HCT116 (cell line): ENCODE results near the gene HAUS8. TPM values are rescaled to one million over a fixed set of nuclear protein-coding genes. Genes with fewer than 3 reads are reported as not detected.
A peak's percentile ranks its signal among the peaks of the same experiment; 100 is the strongest.
"Not testable (repeated sequence)": the region's sequence is repeated elsewhere in the genome, so short reads cannot be mapped to it uniquely, and the experiment has no call there.

Experiments
- ATAC-seq: fragments of 200-7000 bp; cut with Tn5 transposase; 2 replicates; pipeline ENCODE4 v1.9.1; 2020; ENCODE audit warnings: mild to moderate bottlenecking, moderate library complexity
- BruUV-seq: library from RNA; stranded (reverse); fragments of 400-500 nt; replicated peaks from 2 replicates; lab custom pipeline; 2021; lab: Mats Ljungman, UMichigan
- CTCF ChIA-PET: fragments of 300-600 bp; sonication (Branson Sonifier 250); formaldehyde crosslinking; loops from one replicate; lab custom pipeline; 2021; ENCODE audit warnings: antibody characterized with exemption; lab: Charles Lee
- POLR2A ChIA-PET: fragments of 300-600, 350-600 bp; sonication (Branson Sonifier 250); formaldehyde crosslinking; loops from one replicate; lab custom pipeline; 2021; ENCODE audit warnings: antibody characterized with exemption; lab: Charles Lee
- RAD21 ChIA-PET, 2 experiments: fragments of 300-600 bp; sonication (Branson Sonifier 250); formaldehyde crosslinking; loops; one replicate each; lab custom pipeline; 2023; ENCODE audit warnings: low total read pairs in 2 of 2; ENCODE audit not compliant: uncharacterized antibody in 2 of 2, unreplicated experiment in 2 of 2, low non-redundant PET in 1 of 2; lab: Charles Lee
- DNase-seq: peaks from one replicate; pipeline ENCODE4 v3.0.0-alpha.2; 2010; ENCODE audit warnings: low read depth, low spot score
- H2AFZ ChIP-seq: fragments of 200-600 bp; shearing (Covaris generic), sonication (generic); 2 replicates; pipeline ENCODE4 v1.6.1; 2017; ENCODE audit warnings: low read depth, mixed run types, mixed read lengths, antibody characterized with exemption, low read length; ENCODE audit not compliant: poor library complexity, severe bottlenecking
- H3K27ac ChIP-seq: 2 replicates; pipeline ENCODE4 v1.5.1; 2012; ENCODE audit warnings: low read depth, low read length
- H3K27me3 ChIP-seq: fragments of 200-600 bp; sonication (generic); 2 replicates; pipeline ENCODE4 v1.6.1; 2016; ENCODE audit warnings: mixed run types, low read length, mixed read lengths; ENCODE audit not compliant: insufficient read depth
- H3K36me3 ChIP-seq, 2 experiments: fragments of 200-500 bp in 1 of 2; fragments of 200-600 bp in 1 of 2; sonication (Bioruptor generic) in 1 of 2; sonication (generic) in 1 of 2; 2 replicates each; pipeline versions ENCODE4 v1.5.1 to v1.6.1; 2014 to 2016; ENCODE audit warnings: low read length in 2 of 2, inconsistent platforms in 1 of 2, mixed read lengths in 1 of 2, mixed run types in 1 of 2; ENCODE audit not compliant: insufficient read depth in 2 of 2, control insufficient read depth in 1 of 2
- H3K4me1 ChIP-seq, 2 experiments: fragments of 200-600 bp in 1 of 2; sonication (generic) in 1 of 2; 2 replicates each; pipeline versions ENCODE4 v1.5.1 to v1.6.1; 2012 to 2017; ENCODE audit warnings: low read length in 2 of 2, inconsistent platforms in 1 of 2, mild to moderate bottlenecking in 1 of 2, mixed read lengths in 1 of 2, mixed run types in 1 of 2, moderate library complexity in 1 of 2; ENCODE audit not compliant: insufficient read depth in 2 of 2, control insufficient read depth in 1 of 2
- H3K4me2 ChIP-seq: fragments of 200-600 bp; sonication (generic); 2 replicates; pipeline ENCODE4 v1.6.1; 2017; ENCODE audit warnings: mixed run types, low read length, mixed read lengths
- H3K4me3 ChIP-seq, 2 experiments: fragments of 200-600 bp in 1 of 2; sonication (generic) in 1 of 2; replicated peaks in 1 of 2; 2 replicates each; pipeline ENCODE4 v1.5.1; 2011 to 2016; ENCODE audit warnings: low read length in 2 of 2, control low read depth in 1 of 2, low read depth in 1 of 2, mild to moderate bottlenecking in 1 of 2, mixed read lengths in 1 of 2, mixed run types in 1 of 2
- H3K79me2 ChIP-seq: fragments of 200-600 bp; sonication (generic); 2 replicates; pipeline ENCODE4 v1.6.1; 2017; ENCODE audit warnings: mild to moderate bottlenecking, mixed run types, low read length, moderate library complexity, mixed read lengths; ENCODE audit not compliant: insufficient read depth
- H3K9ac ChIP-seq: fragments of 200-600 bp; sonication (generic); 2 replicates; pipeline ENCODE4 v1.6.1; 2016; ENCODE audit warnings: low read length, mixed read lengths
- H3K9me2 ChIP-seq: fragments of 200-600 bp; sonication (generic), shearing (Covaris generic); 2 replicates; pipeline ENCODE4 v1.6.1; 2017; ENCODE audit warnings: mixed run types, mild to moderate bottlenecking, moderate library complexity; ENCODE audit not compliant: insufficient read depth
- H3K9me3 ChIP-seq, 2 experiments: fragments of 200-500 bp in 1 of 2; fragments of 200-600 bp in 1 of 2; sonication (Bioruptor generic) in 1 of 2; sonication (generic) in 1 of 2; 2 replicates each; pipeline ENCODE4 v1.6.1; 2014 to 2017; ENCODE audit warnings: low read length in 2 of 2, mixed read lengths in 2 of 2, inconsistent platforms in 1 of 2, low read depth in 1 of 2, mild to moderate bottlenecking in 1 of 2, mixed run types in 1 of 2, moderate library complexity in 1 of 2; ENCODE audit not compliant: control insufficient read depth in 1 of 2, insufficient read depth in 1 of 2
- H4K20me1 ChIP-seq: fragments of 200-600 bp; sonication (generic), shearing (Covaris generic); 2 replicates; pipeline ENCODE4 v1.6.1; 2017; ENCODE audit warnings: mixed run types, mild to moderate bottlenecking, moderate library complexity; ENCODE audit not compliant: insufficient read depth
- CBX3 ChIP-seq: IDR thresholded peaks from 2 replicates; pipeline ENCODE4 v1.6.1; 2012; ENCODE audit warnings: low read depth
- CTCF ChIP-seq, 3 experiments: fragments of 200-600 bp in 1 of 3; sonication (generic) in 1 of 3; IDR thresholded peaks in 2 of 3; conservative IDR thresholded peaks in 1 of 3; 2 replicates each; pipeline ENCODE4 v1.5.1; 2012 to 2017; ENCODE audit warnings: low read depth in 2 of 3, low read length in 2 of 3, antibody characterized with exemption in 1 of 3, borderline replicate concordance in 1 of 3, control low read depth in 1 of 3, mild to moderate bottlenecking in 1 of 3, mixed read lengths in 1 of 3, mixed run types in 1 of 3, moderate library complexity in 1 of 3; ENCODE audit not compliant: insufficient read depth in 1 of 3
- ELF1 ChIP-seq: IDR thresholded peaks from 2 replicates; pipeline ENCODE4 v1.6.1; 2012; ENCODE audit warnings: low read depth, borderline replicate concordance
- EZH2phosphoT487 ChIP-seq: fragments of 200-600 bp; IDR thresholded peaks from 2 replicates; pipeline ENCODE4 v1.6.1; 2018; ENCODE audit warnings: antibody characterized with exemption, borderline replicate concordance
- FOSL1 ChIP-seq: IDR thresholded peaks from 2 replicates; pipeline ENCODE4 v1.6.1; 2012; ENCODE audit warnings: low read depth
- JUND ChIP-seq: IDR thresholded peaks from 2 replicates; pipeline ENCODE4 v1.6.1; 2012
- MAX ChIP-seq: IDR thresholded peaks from 2 replicates; pipeline ENCODE4 v1.6.1; 2012
- POLR2A ChIP-seq: IDR thresholded peaks from 2 replicates; pipeline ENCODE4 v1.7.0; 2011; ENCODE audit warnings: borderline replicate concordance; ENCODE audit not compliant: insufficient read depth, insufficient read length; ENCODE audit errors: extremely low read depth
- POLR2AphosphoS5 ChIP-seq: IDR thresholded peaks from 2 replicates; pipeline ENCODE4 v1.6.1; 2011; ENCODE audit warnings: mild to moderate bottlenecking, low read depth, low read length, moderate library complexity
- RAD21 ChIP-seq: IDR thresholded peaks from 2 replicates; pipeline ENCODE4 v1.6.1; 2012; ENCODE audit warnings: low read depth, mild to moderate bottlenecking
- SIN3A ChIP-seq: IDR thresholded peaks from 2 replicates; pipeline ENCODE4 v1.6.1; 2012; ENCODE audit warnings: low read depth
- SP1 ChIP-seq: IDR thresholded peaks from 2 replicates; pipeline ENCODE4 v1.6.1; 2012; ENCODE audit warnings: low read depth
- SRF ChIP-seq: IDR thresholded peaks from 2 replicates; pipeline ENCODE4 v1.6.1; 2012; ENCODE audit warnings: low read depth
- TCF7L2 ChIP-seq: IDR thresholded peaks from 2 replicates; pipeline ENCODE4 v1.7.0; 2011; ENCODE audit warnings: borderline replicate concordance, inconsistent platforms; ENCODE audit not compliant: insufficient read depth, insufficient read length; ENCODE audit errors: extremely low read depth
- YY1 ChIP-seq: IDR thresholded peaks from 2 replicates; pipeline ENCODE4 v1.6.1; 2011; ENCODE audit warnings: low read length, low read depth, moderate library complexity, mild to moderate bottlenecking; ENCODE audit not compliant: insufficient replicate concordance; ENCODE audit errors: extremely low read depth
- ZFX ChIP-seq: fragments of 450-650 bp; IDR thresholded peaks from 2 replicates; pipeline ENCODE4 v1.6.1; 2017
- intact Hi-C: fragments of 100-400 bp; cut with micrococcal nuclease; formaldehyde crosslinking; loops from 2 replicates; pipeline ENCODE4 v1.10.0; 2022
- total RNA-seq: library from RNA; stranded (reverse); gene quantifications from one replicate; pipeline ENCODE4 v1.2.1, GENCODE V29; 2021; ENCODE audit not compliant: unreplicated experiment

Gene HAUS8
- total RNA-seq, 1 experiment from 2014 or later, result 23.6 TPM

GRCh38 chr19:17014212-17014861 is 60.9 kb downstream of the HAUS8 start:
- 0 out of 2 replicates have a peak overlapping the region, but pooled peaks have one; percentile 12 for H3K4me2 ChIP-seq
- peak; percentile 44 for TF ChIP-seq MAX
- TF ChIP-seq FOSL1, result peak; percentile 56
- TF ChIP-seq CBX3, result peak; percentile 72; the same call in 1 of the 2 replicates
- peak; percentile 20; the same call in 1 of the 2 replicates for TF ChIP-seq SP1
- H3K9ac ChIP-seq, H3K4me1 ChIP-seq, H3K9me2 ChIP-seq, H3K79me2 ChIP-seq, H3K36me3 ChIP-seq, H3K27ac ChIP-seq, intact Hi-C loops, H3K4me3 ChIP-seq, H3K27me3 ChIP-seq, H4K20me1 ChIP-seq, H3K9me3 ChIP-seq, RAD21 ChIA-PET, H2AFZ ChIP-seq, POLR2A ChIA-PET, BruUV-seq, CTCF ChIA-PET: not testable (repeated sequence)
- DNase-seq, result peak; percentile 26
- peak; percentile 55 for ATAC-seq

GRCh38 chr19:17011485-17011884 is 63.8 kb downstream of the HAUS8 start:
- Histone ChIP-seq H3K79me2 (no peaks in the 10 kb centered on the region), H3K9ac (no peak overlapping the region), H3K4me3 (no peak overlapping the region), H3K9me3 (no peaks in the 10 kb centered on the region), H4K20me1 (no peaks in the 10 kb centered on the region), H3K36me3 (no peaks in the 10 kb centered on the region), H3K4me2 (no peak overlapping the region), H3K27me3 (no peaks in the 10 kb centered on the region; the same call in 1 of the 2 replicates), H3K4me1 (peaks cover 5 to 7% of the 10 kb centered on the region in 2 experiments), H3K27ac (no peak overlapping the region), H3K9me2 (no peaks in the 10 kb centered on the region), H2AFZ (no peak overlapping the region)
- ChIA-PET POLR2A (no interaction called here), RAD21 (no interaction called here), CTCF (no interaction called here)
- intact Hi-C loops, result no loop called here
- ATAC-seq (no peak), DNase-seq (no peak)
- TF ChIP-seq ZFX (no peak), EZH2phosphoT487 (no peak), POLR2AphosphoS5 (no peak), FOSL1 (no peak), POLR2A (no peak), SIN3A (no peak), SRF (no peak), JUND (no peak), TCF7L2 (no peak), ELF1 (no peak), RAD21 (no peak), CTCF (IDR thresholded peaks at IDR 0.05 in 2 of 3, conservative IDR thresholded peaks at IDR 0.05 in 1 of 3; ENCODE audit: borderline replicate concordance in 1 of 3, insufficient read depth in 1 of 3, low read depth in 2 of 3, low read length in 2 of 3) (no peak), YY1 (no peak), CBX3 (no peak)
- no TSS peak for BruUV-seq
